Liver (tissue), 9 donors: Measurements from ENCODE around the gene SWAP70. TPM values are rescaled to one million over a fixed set of nuclear protein-coding genes. Genes with fewer than 3 reads are reported as not detected.
A peak's percentile ranks its signal among the peaks of the same experiment; 100 is the strongest.

Experiments used
- DNase-seq: peaks from one replicate; pipeline ENCODE4 v3.0.0-alpha.2; 2017; ENCODE audit warnings: low spot score
- H3K27ac ChIP-seq, 2 donors: one replicate each; pipeline ENCODE4 v1.7.0; 2013; ENCODE audit warnings: inconsistent platforms in 2 of 2, low read length in 2 of 2, control low read depth in 1 of 2, low read depth in 1 of 2, mild to moderate bottlenecking in 1 of 2
- H3K27me3 ChIP-seq, 4 donors: one replicate each; pipeline versions ENCODE4 v1.6.1 to v1.7.0; 2013; ENCODE audit warnings: low read length in 3 of 4, inconsistent platforms in 1 of 4, mild to moderate bottlenecking in 1 of 4, moderate library complexity in 1 of 4; ENCODE audit not compliant: control insufficient read depth in 4 of 4, insufficient read depth in 4 of 4
- H3K36me3 ChIP-seq, 4 donors: one replicate each; pipeline versions ENCODE4 v1.6.1 to v1.7.0; 2013; ENCODE audit warnings: low read length in 3 of 4, mild to moderate bottlenecking in 3 of 4, low read depth in 1 of 4, moderate library complexity in 1 of 4; ENCODE audit not compliant: control insufficient read depth in 4 of 4, insufficient read depth in 3 of 4
- H3K4me1 ChIP-seq, 4 donors: one replicate each; pipeline versions ENCODE4 v1.6.1 to v1.7.0; 2013; ENCODE audit warnings: low read length in 3 of 4, mild to moderate bottlenecking in 3 of 4, moderate library complexity in 1 of 4; ENCODE audit not compliant: control insufficient read depth in 4 of 4, insufficient read depth in 4 of 4
- H3K4me3 ChIP-seq, 3 donors: one replicate each; pipeline versions ENCODE4 v1.6.1 to v1.7.0; 2013; ENCODE audit warnings: low read length in 3 of 3, control low read depth in 1 of 3, low read depth in 1 of 3, mild to moderate bottlenecking in 1 of 3
- H3K9ac ChIP-seq, 2 donors: one replicate each; pipeline ENCODE4 v1.7.0; 2013; ENCODE audit warnings: low read length in 2 of 2, mild to moderate bottlenecking in 2 of 2, moderate library complexity in 2 of 2, control low read depth in 1 of 2, low read depth in 1 of 2
- H3K9me3 ChIP-seq, 4 donors: one replicate each; pipeline versions ENCODE4 v1.6.1 to v1.7.0; 2013; ENCODE audit warnings: low read length in 3 of 4; ENCODE audit not compliant: control insufficient read depth in 4 of 4
- CTCF ChIP-seq: fragments of 150-350 bp; IDR thresholded peaks from 2 replicates; pipeline ENCODE4 v1.5.1; 2017; ENCODE audit warnings: improper control_type of control experiment, low read depth, low read length; ENCODE audit not compliant: missing input control
- EGR1 ChIP-seq, 2 donors: IDR thresholded peaks; 2 replicates each; pipeline ENCODE4 v1.6.1; 2016 to 2018; ENCODE audit warnings: antibody characterized with exemption in 2 of 2, low read depth in 2 of 2
- FOXA1 ChIP-seq: IDR thresholded peaks from 2 replicates; pipeline ENCODE4 v1.6.1; 2016; ENCODE audit warnings: antibody characterized with exemption
- FOXA2 ChIP-seq: IDR thresholded peaks from 2 replicates; pipeline ENCODE4 v1.6.1; 2016; ENCODE audit warnings: antibody characterized with exemption
- GABPA ChIP-seq, 2 donors: IDR thresholded peaks in 1 of 2; conservative IDR thresholded peaks in 1 of 2; 2 replicates each; pipeline ENCODE4 v1.6.1; 2016; ENCODE audit warnings: antibody characterized with exemption in 2 of 2, mild to moderate bottlenecking in 1 of 2, moderate library complexity in 1 of 2
- HNF4A ChIP-seq, 2 donors: conservative IDR thresholded peaks; 2 replicates each; pipeline ENCODE4 v1.6.1; 2016; ENCODE audit warnings: antibody characterized with exemption in 2 of 2, mild to moderate bottlenecking in 2 of 2
- JUND ChIP-seq, 2 donors: IDR thresholded peaks; 2 replicates each; pipeline ENCODE4 v1.6.1; 2016; ENCODE audit warnings: antibody characterized with exemption in 2 of 2
- MAX ChIP-seq: IDR thresholded peaks from 2 replicates; pipeline ENCODE4 v1.6.1; 2016; ENCODE audit warnings: antibody characterized with exemption
- NR2F2 ChIP-seq: IDR thresholded peaks from 2 replicates; pipeline ENCODE4 v1.6.1; 2016; ENCODE audit warnings: antibody characterized with exemption
- RAD21 ChIP-seq, 2 donors: IDR thresholded peaks; 2 replicates each; pipeline ENCODE4 v1.6.1; 2016; ENCODE audit warnings: antibody characterized with exemption in 2 of 2, mild to moderate bottlenecking in 2 of 2
- REST ChIP-seq: IDR thresholded peaks from 2 replicates; pipeline ENCODE4 v1.6.1; 2016; ENCODE audit warnings: antibody characterized with exemption, mild to moderate bottlenecking
- RXRA ChIP-seq, 2 donors: IDR thresholded peaks; 2 replicates each; pipeline ENCODE4 v1.6.1; 2017 to 2018; ENCODE audit warnings: antibody characterized with exemption in 2 of 2, mild to moderate bottlenecking in 1 of 2
- SP1 ChIP-seq: IDR thresholded peaks from 2 replicates; pipeline ENCODE4 v1.6.1; 2018; ENCODE audit warnings: antibody characterized with exemption, mild to moderate bottlenecking
- TAF1 ChIP-seq: conservative IDR thresholded peaks from 2 replicates; pipeline ENCODE4 v1.6.1; 2016; ENCODE audit warnings: antibody characterized with exemption, mild to moderate bottlenecking
- WGBS: extraction: QIAGEN DNeasy Blood & Tissue Kit; methylation state at CpG from one replicate; pipeline ENCODE4 v1.1.7; 2013; 5-methylcytosine and 5-hydroxymethylcytosine counted together
- polyA plus RNA-seq, 2 donors: library from polyadenylated mRNA; stranded (reverse) in 1 of 2; unstranded in 1 of 2; fragments of 200-250 nt in 1 of 2; fragments of >200 nt in 1 of 2; fragmentation: Nextera tagmentation in 1 of 2; extraction: Ambion mirVana in 1 of 2; gene quantifications; one replicate each; pipeline versions ENCODE4 v1.2.1 to v1.2.3, GENCODE V29; 2013 to 2015
- total RNA-seq, 2 donors: library from RNA; depleted of rRNA; stranded (reverse); fragments of >200 nt; gene quantifications; one replicate each; pipeline ENCODE4 v1.2.3, GENCODE V29; 2014
- TF ChIP-seq, protein P1 (sequence below): IDR thresholded peaks from 2 replicates; pipeline ENCODE4 v1.6.1; 2016; ENCODE audit warnings: antibody characterized with exemption
- donor health status: healthy.
- donor health status: healthy.
- donor health status: healthy.
- donor health status: healthy.
- donor health status: healthy.

SWAP70 gene
- total and polyA plus RNA-seq, 4 donors = 4.0 to 8.4 (median 5.8) TPM

DNA sequence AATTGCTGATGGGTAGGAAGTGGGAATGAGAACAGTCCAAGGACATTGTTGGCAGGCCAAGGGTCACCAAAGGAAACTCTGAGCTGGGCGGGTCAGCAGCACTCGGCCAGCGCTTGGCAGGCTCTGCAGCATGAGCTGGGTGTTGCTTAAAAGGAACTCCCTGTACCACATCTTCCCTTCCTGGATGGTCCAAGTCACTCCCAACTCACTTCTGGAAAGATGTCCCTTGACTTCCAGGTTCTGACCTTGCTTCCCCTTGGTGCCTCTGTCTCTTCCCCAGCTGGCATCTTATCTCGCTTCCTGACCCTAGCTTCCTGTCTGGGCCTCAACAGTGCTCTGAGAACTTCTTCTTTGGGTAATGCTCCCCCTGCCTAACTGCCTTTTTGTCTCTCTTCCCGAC lies 24.8 kb upstream of the SWAP70 start:
- DNase-seq = no peak
- H3K27me3 ChIP-seq = no peaks in the 10 kb centered on the region
- WGBS = 57% methylated on average over 5 of the region's 5 CpGs
- H3K9me3 ChIP-seq = no peaks in the 10 kb centered on the region
- H3K4me3 ChIP-seq = no peak overlapping the region
- peaks cover 0 to 7% (median 0%) of the 10 kb centered on the region in 4 donors for H3K4me1 ChIP-seq
- H3K36me3 ChIP-seq = no peaks in the 10 kb centered on the region
- TF ChIP-seq TAF1 (no peak), SP1 (peak; percentile 29), NR2F2 (peak; percentile 98)
- no peak overlapping the region for H3K27ac ChIP-seq
- no peak overlapping the region for H3K9ac ChIP-seq

DNA sequence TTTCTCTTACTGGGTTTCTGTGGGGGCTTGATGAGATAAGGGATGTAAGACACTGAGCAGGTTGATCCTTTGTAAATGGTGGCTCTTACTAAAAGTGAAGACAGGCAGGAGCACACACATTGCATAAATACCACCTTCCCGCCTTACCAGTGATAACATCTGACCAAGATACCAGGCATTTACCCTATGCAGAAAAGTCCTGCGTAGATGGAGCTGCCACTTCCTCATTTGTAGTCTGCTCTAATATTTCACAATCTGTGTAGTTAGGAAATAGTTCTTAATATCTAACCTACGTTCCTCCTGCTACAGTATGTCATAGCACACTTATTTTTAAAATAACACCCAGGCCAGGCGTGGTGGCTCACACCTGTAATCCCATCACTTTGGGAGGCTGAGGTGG lies 23.9 kb upstream of the SWAP70 start:
- Histone ChIP-seq H3K4me3 (no peak overlapping the region), H3K9ac (no peak overlapping the region), H3K4me1 (peaks cover 0 to 7% (median 0%) of the 10 kb centered on the region in 4 donors), H3K27me3 (no peaks in the 10 kb centered on the region), H3K36me3 (no peaks in the 10 kb centered on the region), H3K9me3 (no peaks in the 10 kb centered on the region), H3K27ac (peak overlapping the region in 1 of 2 donors; percentile 12)
- WGBS = 77% methylated on average over 4 of the region's 4 CpGs
- DNase-seq = no peak
- no peak for TF ChIP-seq JUND (IDR thresholded peaks at IDR 0.05)
- no peak for TF ChIP-seq GABPA (IDR thresholded peaks at IDR 0.05 in 1 of 2, conservative IDR thresholded peaks at IDR 0.05 in 1 of 2)

- TF ChIP-seq FOXA1 (no peak), CTCF (no peak), EGR1 (IDR thresholded peaks at IDR 0.05; ENCODE audit: low read depth in 2 of 2) (no peak), HNF4A (conservative IDR thresholded peaks at IDR 0.05) (no peak), JUND (IDR thresholded peaks at IDR 0.05) (no peak)
- TF ChIP-seq, protein P1, sequence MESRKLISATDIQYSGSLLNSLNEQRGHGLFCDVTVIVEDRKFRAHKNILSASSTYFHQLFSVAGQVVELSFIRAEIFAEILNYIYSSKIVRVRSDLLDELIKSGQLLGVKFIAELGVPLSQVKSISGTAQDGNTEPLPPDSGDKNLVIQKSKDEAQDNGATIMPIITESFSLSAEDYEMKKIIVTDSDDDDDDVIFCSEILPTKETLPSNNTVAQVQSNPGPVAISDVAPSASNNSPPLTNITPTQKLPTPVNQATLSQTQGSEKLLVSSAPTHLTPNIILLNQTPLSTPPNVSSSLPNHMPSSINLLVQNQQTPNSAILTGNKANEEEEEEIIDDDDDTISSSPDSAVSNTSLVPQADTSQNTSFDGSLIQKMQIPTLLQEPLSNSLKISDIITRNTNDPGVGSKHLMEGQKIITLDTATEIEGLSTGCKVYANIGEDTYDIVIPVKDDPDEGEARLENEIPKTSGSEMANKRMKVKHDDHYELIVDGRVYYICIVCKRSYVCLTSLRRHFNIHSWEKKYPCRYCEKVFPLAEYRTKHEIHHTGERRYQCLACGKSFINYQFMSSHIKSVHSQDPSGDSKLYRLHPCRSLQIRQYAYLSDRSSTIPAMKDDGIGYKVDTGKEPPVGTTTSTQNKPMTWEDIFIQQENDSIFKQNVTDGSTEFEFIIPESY = no peak
- Histone ChIP-seq H3K36me3 (no peaks in the 10 kb centered on the region), H3K9ac (no peak overlapping the region), H3K27me3 (no peaks in the 10 kb centered on the region), H3K9me3 (no peaks in the 10 kb centered on the region), H3K4me3 (no peak overlapping the region), H3K4me1 (peaks cover 0 to 7% (median 0%) of the 10 kb centered on the region in 4 donors), H3K27ac (no peak overlapping the region)
- no peak for DNase-seq
- WGBS = 77% methylated on average over 2 of the region's 2 CpGs
These were observed 21.0 kb upstream of the SWAP70 start for GRCh38 chr11:9642894-9643293.

DNA sequence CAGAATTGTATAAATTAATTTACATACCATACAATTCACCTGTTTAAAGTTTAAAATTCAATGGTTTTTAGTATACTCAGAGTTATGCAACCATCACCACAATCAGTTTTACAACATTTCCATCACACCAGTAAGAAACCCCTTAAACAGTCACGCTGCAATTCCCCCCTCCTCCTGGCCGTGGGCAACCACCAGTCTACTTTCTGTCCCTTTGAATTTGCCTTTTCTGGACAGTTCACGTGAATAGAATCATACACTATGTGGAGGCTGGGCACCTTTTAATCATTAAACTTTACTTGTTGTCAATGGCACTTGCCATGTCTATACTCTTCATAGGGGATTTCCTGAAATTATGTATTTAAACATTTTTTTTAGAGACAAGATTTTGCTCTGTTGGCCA lies 20.1 kb upstream of the SWAP70 start:
- 45% methylated on average over 3 of the region's 3 CpGs for WGBS
- Histone ChIP-seq H3K9me3 (no peaks in the 10 kb centered on the region), H3K9ac (no peak overlapping the region), H3K27ac (no peak overlapping the region), H3K4me3 (no peak overlapping the region), H3K36me3 (no peaks in the 10 kb centered on the region), H3K4me1 (peaks cover 0 to 5% (median 0%) of the 10 kb centered on the region in 4 donors), H3K27me3 (no peaks in the 10 kb centered on the region)
- no peak for DNase-seq
- TF ChIP-seq RAD21 (IDR thresholded peaks at IDR 0.05) = no peak
- no peak for TF ChIP-seq HNF4A (conservative IDR thresholded peaks at IDR 0.05)
- no peak for TF ChIP-seq RXRA (IDR thresholded peaks at IDR 0.05)
- no peak for TF ChIP-seq MAX
- TF ChIP-seq FOXA1 = no peak
- TF ChIP-seq, protein P1 = no peak
- TF ChIP-seq JUND (IDR thresholded peaks at IDR 0.05) = no peak
- no peak for TF ChIP-seq REST
- no peak for TF ChIP-seq FOXA2
